PC-9 (cell line): ENCODE measurements around the gene SLC39A9. TPM values are rescaled to one million over a fixed set of nuclear protein-coding genes. Genes with fewer than 3 reads are reported as not detected.

Experiments used
- BruUV-seq: library from RNA; stranded (reverse); fragments of 400-500 nt; replicated peaks from 2 replicates; lab custom pipeline; 2021; lab: Mats Ljungman, UMichigan
- CTCF ChIA-PET: fragments of 300-600 bp; sonication (Branson Sonifier 250); formaldehyde crosslinking; loops from one replicate; lab custom pipeline; 2022; ENCODE audit warnings: antibody characterized with exemption; lab: Charles Lee
- POLR2A ChIA-PET: fragments of 300-600 bp; sonication (Branson Sonifier 250); formaldehyde crosslinking; loops from one replicate; lab custom pipeline; 2022; ENCODE audit warnings: antibody characterized with exemption; ENCODE audit not compliant: unreplicated experiment; lab: Charles Lee
- DNase-seq, 2 experiments: peaks; one replicate each; pipeline versions ENCODE4 v3.0.0 to v3.0.0-alpha.2; 2015 to 2022; ENCODE audit warnings: mixed read lengths in 1 of 2
- H2AFZ ChIP-seq: fragments of 200-600 bp; sonication (generic); 2 replicates; pipeline ENCODE4 v1.8.1; 2017; ENCODE audit warnings: antibody characterized with exemption
- H3F3A ChIP-seq: fragments of 200-600 bp; sonication (generic); 2 replicates; pipeline ENCODE4 v1.8.1; 2017; ENCODE audit warnings: antibody characterized with exemption, mild to moderate bottlenecking, low read depth; ENCODE audit not compliant: insufficient read depth
- H3K27ac ChIP-seq: fragments of 200-600 bp; sonication (generic); 2 replicates; pipeline ENCODE4 v1.6.1; 2016; ENCODE audit warnings: mixed run types
- H3K27me3 ChIP-seq: fragments of 200-600 bp; sonication (generic); 2 replicates; pipeline ENCODE4 v1.6.1; 2016; ENCODE audit warnings: low read depth, mixed run types; ENCODE audit not compliant: insufficient read depth
- H3K36me3 ChIP-seq: fragments of 200-600 bp; sonication (generic); 2 replicates; pipeline ENCODE4 v1.6.1; 2016; ENCODE audit warnings: low read depth, mixed run types
- H3K4me1 ChIP-seq: fragments of 200-600 bp; sonication (generic); replicated peaks from 2 replicates; pipeline ENCODE4 v1.6.1; 2016; ENCODE audit warnings: mixed run types; ENCODE audit not compliant: insufficient read depth
- H3K4me2 ChIP-seq: fragments of 200-600 bp; sonication (generic); 2 replicates; pipeline ENCODE4 v1.6.1; 2017; ENCODE audit warnings: mixed run types
- H3K4me3 ChIP-seq: fragments of 200-600 bp; sonication (generic); 2 replicates; pipeline ENCODE4 v1.6.1; 2016; ENCODE audit warnings: mixed run types
- H3K79me2 ChIP-seq: fragments of 200-600 bp; sonication (generic); 2 replicates; pipeline ENCODE4 v1.6.1; 2017; ENCODE audit warnings: low read depth, mixed run types
- H3K9me2 ChIP-seq: fragments of 200-600 bp; sonication (generic); 2 replicates; pipeline ENCODE4 v1.8.1; 2017; ENCODE audit warnings: mild to moderate bottlenecking; ENCODE audit not compliant: insufficient read depth
- H3K9me3 ChIP-seq: fragments of 200-600 bp; sonication (generic); 2 replicates; pipeline ENCODE4 v1.8.1; 2016; ENCODE audit warnings: low read depth; ENCODE audit not compliant: insufficient read depth
- H4K20me1 ChIP-seq: fragments of 200-600 bp; sonication (generic); 2 replicates; pipeline ENCODE4 v1.8.1; 2017; ENCODE audit not compliant: insufficient read depth
- CTCF ChIP-seq: fragments of 200-600 bp; sonication (generic); conservative IDR thresholded peaks from 2 replicates; pipeline ENCODE4 v1.6.1; 2017; ENCODE audit warnings: mixed run types, antibody characterized with exemption, mild to moderate bottlenecking, moderate library complexity
- EZH2 ChIP-seq: fragments of 200-600 bp; sonication (generic); IDR thresholded peaks from 2 replicates; pipeline ENCODE4 v1.8.0; 2017; ENCODE audit warnings: antibody characterized with exemption, low read depth
- intact Hi-C: fragments of 100-400 bp; cut with micrococcal nuclease; formaldehyde crosslinking; loops from one replicate; pipeline ENCODE4 v1.10.0; 2022; ENCODE audit not compliant: unreplicated experiment
- total RNA-seq: library from RNA; stranded (reverse); gene quantifications from 2 replicates; pipeline ENCODE4 v1.2.3, GENCODE V29; 2021

SLC39A9 gene
- total RNA-seq, 1 experiment from 2014 or later: 95.1 TPM

- H3K27ac ChIP-seq: no peak overlapping the region
- ChIA-PET POLR2A (no interaction called here), CTCF (no interaction called here)
- intact Hi-C loops: no loop called here
- TF ChIP-seq EZH2 (no peak), CTCF (no peak)
- H3K4me1 ChIP-seq: no peaks in the 10 kb centered on the region
- no peak overlapping the region for H3K4me2 ChIP-seq
- no peaks in the 10 kb centered on the region for H3K9me2 ChIP-seq
- no peak for DNase-seq
- H3K4me3 ChIP-seq: no peak overlapping the region
- H4K20me1 ChIP-seq: no peaks in the 10 kb centered on the region
- no peaks in the 10 kb centered on the region for H3K9me3 ChIP-seq
- 0 out of 2 replicates have a peak, but pooled peaks cover 2% of the 10 kb centered on the region for H3F3A ChIP-seq
- no TSS peak for BruUV-seq
- no peaks in the 10 kb centered on the region for H3K36me3 ChIP-seq
- 0 out of 2 replicates have a peak, but pooled peaks cover 7% of the 10 kb centered on the region for H3K27me3 ChIP-seq
- no peaks in the 10 kb centered on the region for H3K79me2 ChIP-seq
- no peak overlapping the region for H2AFZ ChIP-seq
Observed at GRCh38 chr14:69351385-69351784, 47.1 kb upstream of the SLC39A9 start.

GRCh38 chr14:69351911-69352310 is 46.6 kb upstream of the SLC39A9 start:
- Histone ChIP-seq H3K36me3 (no peaks in the 10 kb centered on the region), H3K4me3 (no peak overlapping the region), H2AFZ (no peak overlapping the region), H3K4me1 (no peaks in the 10 kb centered on the region), H3F3A (no peaks in the 10 kb centered on the region), H3K27ac (no peak overlapping the region), H3K27me3 (0 out of 2 replicates have a peak, but pooled peaks cover 7% of the 10 kb centered on the region), H3K4me2 (no peak overlapping the region), H4K20me1 (no peaks in the 10 kb centered on the region), H3K9me2 (no peaks in the 10 kb centered on the region), H3K9me3 (no peaks in the 10 kb centered on the region), H3K79me2 (no peaks in the 10 kb centered on the region)
- intact Hi-C loops: no loop called here
- no peak for TF ChIP-seq CTCF
- no peak for TF ChIP-seq EZH2
- BruUV-seq: no TSS peak
- ChIA-PET POLR2A (no interaction called here), CTCF (no interaction called here)
- DNase-seq: no peak

DNA sequence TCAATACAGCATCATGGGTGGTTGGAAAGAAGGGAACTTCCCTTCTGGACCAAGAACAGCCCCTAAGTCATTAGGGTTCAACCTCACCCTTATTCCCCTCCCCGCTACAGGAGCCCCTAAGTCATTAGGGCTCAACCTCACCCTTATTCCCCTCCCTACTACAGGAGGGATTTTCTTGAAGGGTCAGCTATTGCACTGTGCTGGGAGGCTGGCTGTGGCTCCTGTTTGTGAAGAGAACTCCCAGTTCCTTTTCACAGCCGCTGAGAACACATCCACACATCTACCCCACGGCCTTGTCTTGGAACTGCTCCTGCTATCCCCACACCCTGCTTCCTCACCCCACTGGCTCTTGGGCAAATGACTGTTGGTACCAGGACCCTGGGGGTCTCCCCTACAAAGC is 45.3 kb upstream of the SLC39A9 start:
- intact Hi-C loops: no loop called here
- H3K27me3 ChIP-seq: no peaks in the 10 kb centered on the region

More for the DNA sequence above, 45.3 kb upstream of the SLC39A9 start:
- Histone ChIP-seq H3F3A (no peaks in the 10 kb centered on the region), H3K9me2 (no peaks in the 10 kb centered on the region), H3K9me3 (no peaks in the 10 kb centered on the region), H3K79me2 (no peaks in the 10 kb centered on the region), H3K4me2 (no peak overlapping the region), H3K27ac (no peak overlapping the region), H3K4me3 (no peak overlapping the region), H3K36me3 (no peaks in the 10 kb centered on the region), H2AFZ (no peak overlapping the region), H3K4me1 (no peaks in the 10 kb centered on the region), H4K20me1 (no peaks in the 10 kb centered on the region)
- TF ChIP-seq EZH2: no peak
- TF ChIP-seq CTCF: no peak
- DNase-seq: no peak
- ChIA-PET POLR2A (no interaction called here), CTCF (no interaction called here)
- no TSS peak for BruUV-seq
